Parathyroid adenoma (tissue), 2 donors: ENCODE measurements around the gene COX4I2.

Source experiments
- H2AFZ ChIP-seq: fragments of 300-600 bp; sonication (generic); one replicate; pipeline ENCODE4 v1.7.0; 2017; ENCODE audit warnings: antibody characterized with exemption, mild to moderate bottlenecking
- H3K27ac ChIP-seq: fragments of 300-600 bp; sonication (generic); one replicate; pipeline ENCODE4 v1.7.0; 2017
- H3K27me3 ChIP-seq: fragments of 300-600 bp; sonication (generic); one replicate; pipeline ENCODE4 v1.7.0; 2017; ENCODE audit warnings: low read length; ENCODE audit not compliant: control insufficient read depth, insufficient read depth
- H3K36me3 ChIP-seq: fragments of 300-600 bp; sonication (generic); one replicate; pipeline ENCODE4 v1.7.0; 2017; ENCODE audit warnings: low read length; ENCODE audit not compliant: control insufficient read depth, insufficient read depth
- H3K4me1 ChIP-seq: fragments of 300-600 bp; sonication (generic); one replicate; pipeline ENCODE4 v1.7.0; 2017; ENCODE audit warnings: control low read depth
- H3K4me2 ChIP-seq: fragments of 300-600 bp; sonication (generic); one replicate; pipeline ENCODE4 v1.7.0; 2017; ENCODE audit warnings: low read length
- H3K4me3 ChIP-seq: fragments of 300-600 bp; sonication (generic); one replicate; pipeline ENCODE4 v1.7.0; 2017; ENCODE audit warnings: low read depth, low read length
- H3K79me2 ChIP-seq: fragments of 300-600 bp; sonication (generic); one replicate; pipeline ENCODE4 v1.7.0; 2017; ENCODE audit warnings: control low read depth
- H3K9ac ChIP-seq: fragments of 300-600 bp; sonication (generic); one replicate; pipeline ENCODE4 v1.7.0; 2017; ENCODE audit warnings: mild to moderate bottlenecking
- H3K9me3 ChIP-seq: fragments of 300-600 bp; sonication (generic); one replicate; pipeline ENCODE4 v1.7.0; 2017; ENCODE audit warnings: low read length; ENCODE audit not compliant: control insufficient read depth
- TF ChIP-seq, protein P1 (sequence below): fragments of 300-600 bp; sonication (generic); IDR thresholded peaks from one replicate; pipeline ENCODE4 v1.7.0; 2017; ENCODE audit warnings: antibody characterized with exemption, mild to moderate bottlenecking
- donor health status: primary hyperparathyroidism.

COX4I2 gene

DNA sequence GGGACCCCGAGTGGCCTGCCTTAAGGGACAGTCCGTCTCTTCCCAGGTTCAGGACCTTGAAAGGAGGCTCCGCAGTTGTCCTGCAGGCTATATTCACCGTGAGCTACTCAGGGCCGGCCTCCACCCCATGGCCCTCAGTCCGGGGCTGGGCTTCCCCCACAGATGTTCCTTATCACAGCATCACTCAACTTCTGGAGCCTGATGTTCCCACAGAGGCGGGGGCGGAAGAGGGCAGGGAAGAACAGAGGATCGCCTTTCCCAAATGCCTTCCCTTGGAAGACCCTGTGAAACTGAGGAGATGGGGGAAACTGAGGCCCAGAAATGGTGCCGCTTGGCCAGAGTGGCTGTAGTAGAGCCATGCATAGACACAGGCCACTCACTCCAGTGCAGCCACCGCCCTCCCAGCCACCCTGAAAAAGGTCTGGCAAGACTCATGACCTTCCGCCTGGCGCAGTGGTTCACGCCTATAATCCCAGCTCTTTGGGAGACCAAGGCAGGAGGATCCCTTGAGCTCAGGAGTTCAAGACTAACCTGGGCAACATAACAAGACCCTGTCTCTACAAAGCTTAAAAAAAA is 4.3 kb upstream of the COX4I2 start:
- TF ChIP-seq, protein P1, sequence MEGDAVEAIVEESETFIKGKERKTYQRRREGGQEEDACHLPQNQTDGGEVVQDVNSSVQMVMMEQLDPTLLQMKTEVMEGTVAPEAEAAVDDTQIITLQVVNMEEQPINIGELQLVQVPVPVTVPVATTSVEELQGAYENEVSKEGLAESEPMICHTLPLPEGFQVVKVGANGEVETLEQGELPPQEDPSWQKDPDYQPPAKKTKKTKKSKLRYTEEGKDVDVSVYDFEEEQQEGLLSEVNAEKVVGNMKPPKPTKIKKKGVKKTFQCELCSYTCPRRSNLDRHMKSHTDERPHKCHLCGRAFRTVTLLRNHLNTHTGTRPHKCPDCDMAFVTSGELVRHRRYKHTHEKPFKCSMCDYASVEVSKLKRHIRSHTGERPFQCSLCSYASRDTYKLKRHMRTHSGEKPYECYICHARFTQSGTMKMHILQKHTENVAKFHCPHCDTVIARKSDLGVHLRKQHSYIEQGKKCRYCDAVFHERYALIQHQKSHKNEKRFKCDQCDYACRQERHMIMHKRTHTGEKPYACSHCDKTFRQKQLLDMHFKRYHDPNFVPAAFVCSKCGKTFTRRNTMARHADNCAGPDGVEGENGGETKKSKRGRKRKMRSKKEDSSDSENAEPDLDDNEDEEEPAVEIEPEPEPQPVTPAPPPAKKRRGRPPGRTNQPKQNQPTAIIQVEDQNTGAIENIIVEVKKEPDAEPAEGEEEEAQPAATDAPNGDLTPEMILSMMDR = no peak
- Histone ChIP-seq H3K27me3 (no peaks in the 10 kb centered on the region), H3K4me2 (no peak overlapping the region), H3K9me3 (no peaks in the 10 kb centered on the region), H3K4me1 (no peaks in the 10 kb centered on the region), H3K9ac (no peak overlapping the region), H3K79me2 (no peaks in the 10 kb centered on the region), H3K36me3 (no peaks in the 10 kb centered on the region), H2AFZ (no peak overlapping the region), H3K27ac (no peak overlapping the region), H3K4me3 (no peak overlapping the region)

DNA sequence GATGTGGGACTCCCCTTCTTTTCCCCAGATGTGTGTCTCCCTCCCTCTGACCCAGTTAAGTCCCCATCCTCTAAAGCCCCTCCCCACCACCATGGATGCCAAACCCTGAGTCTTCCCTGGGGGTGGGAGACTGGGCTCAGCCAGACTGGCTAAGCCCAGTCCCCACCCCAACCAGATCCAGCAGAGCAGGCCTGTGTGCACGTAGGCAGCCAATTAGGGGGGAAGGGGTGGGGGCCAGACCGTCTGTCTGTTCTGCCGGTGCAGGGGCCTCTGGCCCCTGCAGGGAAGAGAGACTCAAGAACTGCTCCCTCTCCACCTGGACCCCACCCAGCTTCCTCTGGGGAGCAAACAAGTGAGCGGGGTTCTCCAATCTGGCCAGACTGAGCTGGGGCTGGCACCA is 605 bp downstream of the COX4I2 start:
- H2AFZ ChIP-seq = no peak overlapping the region
- no peaks in the 10 kb centered on the region for H3K27me3 ChIP-seq
- no peaks in the 10 kb centered on the region for H3K36me3 ChIP-seq
- H3K79me2 ChIP-seq = no peaks in the 10 kb centered on the region
- H3K4me3 ChIP-seq = no peak overlapping the region
- no peaks in the 10 kb centered on the region for H3K9me3 ChIP-seq
- peak overlapping the region; percentile 15 for H3K27ac ChIP-seq
- TF ChIP-seq, protein P1 = no peak
- no peak overlapping the region for H3K4me2 ChIP-seq
- no peak overlapping the region for H3K9ac ChIP-seq
- H3K4me1 ChIP-seq = no peaks in the 10 kb centered on the region

DNA sequence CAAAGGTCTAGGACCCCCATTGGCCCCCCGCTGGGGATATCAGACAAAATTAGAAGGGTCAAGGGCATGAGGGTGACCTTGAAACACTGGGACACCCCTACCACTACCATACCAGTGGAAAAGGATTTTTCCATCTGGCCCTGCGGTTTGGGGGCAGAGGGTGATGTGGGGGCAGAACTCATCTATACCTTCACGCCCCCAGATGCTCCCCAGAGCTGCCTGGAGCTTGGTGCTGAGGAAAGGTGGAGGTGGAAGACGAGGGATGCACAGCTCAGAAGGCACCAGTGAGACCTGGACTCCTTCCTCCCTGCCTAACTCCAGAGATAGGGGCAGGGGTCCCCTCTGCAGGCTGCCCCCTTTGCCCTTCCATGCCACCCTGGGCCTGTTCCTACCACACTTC is 1.1 kb downstream of the COX4I2 start:
- TF ChIP-seq, protein P1 = no peak
- Histone ChIP-seq H3K79me2 (no peaks in the 10 kb centered on the region), H3K27ac (no peak overlapping the region), H3K27me3 (no peaks in the 10 kb centered on the region), H3K4me2 (no peak overlapping the region), H3K36me3 (no peaks in the 10 kb centered on the region), H3K4me3 (no peak overlapping the region), H3K4me1 (no peaks in the 10 kb centered on the region), H3K9me3 (no peaks in the 10 kb centered on the region), H2AFZ (no peak overlapping the region), H3K9ac (no peak overlapping the region)

DNA sequence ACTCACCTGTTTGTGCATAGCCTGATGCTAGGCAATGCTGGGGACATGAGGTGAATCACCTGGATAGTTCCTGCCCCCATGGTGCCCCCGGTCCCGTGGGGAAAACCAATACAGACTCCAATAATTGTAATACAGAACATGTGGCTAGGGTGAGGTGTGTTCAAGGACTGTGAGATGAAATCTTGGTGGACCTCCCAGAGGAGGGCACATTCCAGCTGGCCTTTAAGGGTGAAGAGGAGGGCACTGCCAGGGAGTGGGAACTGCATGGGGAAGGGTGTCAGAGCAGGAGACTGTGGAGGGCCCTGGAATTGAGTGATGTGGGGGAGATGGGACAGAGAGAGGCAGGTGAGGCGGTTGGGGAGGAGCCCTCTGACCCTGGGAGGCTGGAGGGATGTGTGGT is 2.5 kb downstream of the COX4I2 start:
- Histone ChIP-seq H3K79me2 (no peaks in the 10 kb centered on the region), H3K4me1 (no peaks in the 10 kb centered on the region), H3K27ac (no peak overlapping the region), H3K9ac (no peak overlapping the region), H3K9me3 (no peaks in the 10 kb centered on the region), H3K36me3 (no peaks in the 10 kb centered on the region), H3K27me3 (no peaks in the 10 kb centered on the region), H2AFZ (no peak overlapping the region), H3K4me3 (no peak overlapping the region), H3K4me2 (no peak overlapping the region)
- TF ChIP-seq, protein P1 = no peak

DNA sequence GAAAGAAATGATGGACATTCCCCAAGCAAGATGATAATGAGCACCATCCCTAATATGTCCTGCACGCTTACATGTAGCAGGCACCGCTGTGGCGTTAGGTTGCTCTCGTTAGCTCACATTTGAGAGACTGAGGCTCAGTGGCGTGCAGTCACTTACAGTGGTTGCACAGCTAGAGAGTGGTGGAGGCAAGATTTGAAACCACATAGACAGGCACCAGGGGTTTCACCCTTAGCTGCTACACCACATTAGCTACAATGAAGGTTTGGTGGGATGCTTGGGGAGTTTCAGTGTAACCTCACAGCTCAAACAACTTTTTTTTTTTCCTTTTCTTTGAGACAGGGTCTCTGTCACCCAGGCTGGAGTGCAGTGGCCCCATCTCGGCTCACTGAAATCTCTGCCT is 3.7 kb downstream of the COX4I2 start:
- TF ChIP-seq, protein P1 = no peak
- no peaks in the 10 kb centered on the region for H3K9me3 ChIP-seq
- no peak overlapping the region for H3K9ac ChIP-seq
- no peaks in the 10 kb centered on the region for H3K27me3 ChIP-seq
- no peaks in the 10 kb centered on the region for H3K4me1 ChIP-seq
- no peak overlapping the region for H3K4me2 ChIP-seq
- no peak overlapping the region for H3K4me3 ChIP-seq
- no peaks in the 10 kb centered on the region for H3K79me2 ChIP-seq
- H2AFZ ChIP-seq = no peak overlapping the region
- no peak overlapping the region for H3K27ac ChIP-seq
- H3K36me3 ChIP-seq = no peaks in the 10 kb centered on the region
